ENCODE data around the gene TBCEL. TPM values are rescaled to one million over a fixed set of nuclear protein-coding genes. Genes with fewer than 3 reads are reported as not detected.

Gene TBCEL, protein sequence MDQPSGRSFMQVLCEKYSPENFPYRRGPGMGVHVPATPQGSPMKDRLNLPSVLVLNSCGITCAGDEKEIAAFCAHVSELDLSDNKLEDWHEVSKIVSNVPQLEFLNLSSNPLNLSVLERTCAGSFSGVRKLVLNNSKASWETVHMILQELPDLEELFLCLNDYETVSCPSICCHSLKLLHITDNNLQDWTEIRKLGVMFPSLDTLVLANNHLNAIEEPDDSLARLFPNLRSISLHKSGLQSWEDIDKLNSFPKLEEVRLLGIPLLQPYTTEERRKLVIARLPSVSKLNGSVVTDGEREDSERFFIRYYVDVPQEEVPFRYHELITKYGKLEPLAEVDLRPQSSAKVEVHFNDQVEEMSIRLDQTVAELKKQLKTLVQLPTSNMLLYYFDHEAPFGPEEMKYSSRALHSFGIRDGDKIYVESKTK
- 1 to 10 TPM; 6.6 to 7.2 (median 6.7) TPM for total RNA-seq

DNA sequence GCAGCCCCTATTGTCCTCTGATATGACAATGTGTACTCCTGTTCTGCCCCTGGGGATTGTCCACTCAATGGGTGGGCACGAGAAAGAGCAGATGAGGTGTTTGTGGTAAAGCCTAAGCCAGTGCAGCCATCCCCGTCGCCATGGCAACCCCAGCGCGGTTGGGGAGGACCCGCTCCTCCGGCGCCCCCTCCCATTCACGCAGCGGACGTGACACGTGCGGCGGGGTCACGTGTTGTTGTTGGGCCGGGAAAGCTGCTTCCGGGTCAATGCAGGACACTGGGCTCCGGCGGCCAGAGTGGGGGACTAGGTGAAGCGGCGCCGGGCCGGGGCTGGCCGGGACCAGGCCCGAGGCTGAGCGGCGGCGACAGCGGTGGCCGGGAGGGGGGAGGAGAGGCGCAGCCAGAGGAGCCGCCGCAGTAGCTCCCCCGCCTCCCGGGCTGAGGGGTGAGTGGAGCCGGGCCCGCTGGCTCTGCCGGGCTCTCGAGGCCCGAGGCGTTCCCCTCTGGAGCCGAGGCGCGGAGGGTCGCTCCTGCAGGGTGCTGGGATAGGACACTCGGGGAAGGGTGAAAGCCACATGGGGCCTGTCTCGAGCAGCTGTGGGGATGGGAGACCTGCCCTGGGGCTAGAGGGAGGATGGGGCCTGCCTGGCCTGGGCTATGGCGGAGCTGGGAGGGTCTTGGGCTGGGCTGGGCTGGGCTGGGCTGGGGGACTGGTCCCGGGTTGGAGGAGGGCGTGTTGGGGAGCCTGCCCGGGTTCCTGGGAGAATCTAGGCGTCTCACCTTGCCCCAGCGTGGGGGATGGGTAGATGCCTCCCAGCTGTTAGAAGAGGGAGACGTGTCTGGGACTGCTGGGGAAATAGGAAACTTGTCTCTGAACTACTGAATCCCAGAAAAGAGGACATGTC, at the start of gene TBCEL:
TBCEL (plus strand) TSS at position 255 of the 904 bp plus-strand sequence. CDS start 21,589 bp downstream, outside the sequence.
- DNase-seq (peak; percentile 77), ATAC-seq (peak; percentile 92)
- H3K27me3 Mint-ChIP-seq (ENCODE audit: low read depth): peaks cover 8% of the 10 kb centered on the region
- H3K9me3 Mint-ChIP-seq: no peaks in the 10 kb centered on the region
- peaks cover 23% of the 10 kb centered on the region for H3K4me1 Mint-ChIP-seq (ENCODE audit: low read depth)
- H3K36me3 Mint-ChIP-seq (ENCODE audit: insufficient read depth): no peaks in the 10 kb centered on the region
- peak within 1 kb of the TSS; percentile 89 for H3K4me3 Mint-ChIP-seq

DNA sequence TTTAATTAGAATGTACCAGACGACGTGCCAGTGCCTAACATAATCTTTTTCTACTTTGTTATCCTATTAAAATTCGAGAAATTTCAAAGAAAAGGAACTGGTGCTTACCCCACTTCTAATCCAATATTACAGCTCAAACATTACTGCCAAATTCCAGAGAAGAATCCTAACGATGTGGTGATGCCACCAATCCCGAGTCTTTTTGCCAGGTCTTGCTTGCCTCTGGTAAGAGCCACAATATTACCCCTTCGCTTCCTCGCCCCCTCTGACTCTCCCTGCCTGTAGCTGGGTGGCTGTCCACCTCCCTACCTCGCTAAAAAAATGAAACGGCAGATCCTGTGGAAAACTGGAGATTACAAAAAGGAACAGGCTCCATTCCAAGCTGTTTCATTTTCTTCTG, 49.4 kb upstream of the TBCEL start:
- ATAC-seq (no peak), DNase-seq (no peak)
- H3K4me3 Mint-ChIP-seq: no peak overlapping the region

GRCh38 chr11:120974965-120975364, 48.9 kb upstream of the TBCEL start:
- Mint-ChIP-seq H3K4me3 (no peak overlapping the region), H3K9me3 (no peaks in the 10 kb centered on the region), H3K4me1 (ENCODE audit: low read depth) (no peaks in the 10 kb centered on the region), H3K27me3 (ENCODE audit: low read depth) (peaks cover 34% of the 10 kb centered on the region), H3K36me3 (ENCODE audit: insufficient read depth) (no peaks in the 10 kb centered on the region)
- no peak for ATAC-seq
- DNase-seq: no peak

More for the DNA sequence above, 49.4 kb upstream of the TBCEL start:
- H3K27me3 Mint-ChIP-seq (ENCODE audit: low read depth): peaks cover 34% of the 10 kb centered on the region
- no peaks in the 10 kb centered on the region for H3K4me1 Mint-ChIP-seq (ENCODE audit: low read depth)
- no peaks in the 10 kb centered on the region for H3K9me3 Mint-ChIP-seq
- H3K36me3 Mint-ChIP-seq (ENCODE audit: insufficient read depth): no peaks in the 10 kb centered on the region

DNA sequence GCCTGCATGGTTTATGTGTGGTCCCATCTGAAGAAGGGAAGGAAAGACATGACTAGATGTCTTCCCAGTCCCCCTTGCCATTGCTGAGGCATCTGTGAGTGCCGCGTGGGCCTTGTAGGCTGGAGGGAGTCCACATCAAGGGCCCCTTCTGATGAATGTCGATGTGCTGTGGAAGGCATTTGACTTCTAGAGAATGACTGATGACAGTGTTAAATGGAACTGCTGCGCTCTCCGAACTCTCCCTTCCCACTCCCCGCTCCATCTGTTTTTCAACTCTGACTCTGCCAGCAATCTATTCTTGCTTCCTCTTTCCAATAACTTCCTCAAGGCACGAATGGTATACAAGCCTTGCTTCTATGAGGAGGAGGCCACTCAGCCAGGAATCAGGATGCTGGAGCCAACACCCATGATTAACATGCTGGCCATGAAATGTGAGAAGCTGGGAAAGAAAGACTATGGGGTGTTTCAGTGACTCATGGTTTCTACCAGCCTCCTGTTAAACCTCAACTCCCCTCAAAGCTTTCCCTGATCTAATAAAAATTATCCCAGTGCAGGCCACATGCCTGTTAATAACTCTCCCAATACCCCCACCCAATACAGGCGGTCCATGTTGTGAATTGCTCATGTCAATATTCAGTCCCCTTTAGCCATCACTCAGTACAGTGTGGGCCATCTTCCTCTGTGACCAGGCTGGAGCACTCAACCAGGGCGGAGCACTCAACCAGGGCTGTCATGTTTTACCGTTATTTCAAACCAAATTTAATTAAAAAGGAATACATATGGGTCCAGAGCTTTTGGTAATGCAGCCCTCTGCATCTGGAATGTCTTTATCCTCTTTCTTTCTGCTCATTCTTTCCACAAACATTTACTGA, 46.4 kb upstream of the TBCEL start:
- no peak overlapping the region for H3K4me3 Mint-ChIP-seq
- no peaks in the 10 kb centered on the region for H3K36me3 Mint-ChIP-seq (ENCODE audit: insufficient read depth)
- H3K9me3 Mint-ChIP-seq: no peaks in the 10 kb centered on the region
- no peak for ATAC-seq
- peaks cover 34% of the 10 kb centered on the region for H3K27me3 Mint-ChIP-seq (ENCODE audit: low read depth)
- no peak for DNase-seq
- no peaks in the 10 kb centered on the region for H3K4me1 Mint-ChIP-seq (ENCODE audit: low read depth)

GRCh38 chr11:120978701-120979100, 45.2 kb upstream of the TBCEL start:
- Mint-ChIP-seq H3K4me1 (ENCODE audit: low read depth) (no peaks in the 10 kb centered on the region), H3K27me3 (ENCODE audit: low read depth) (peaks cover 40% of the 10 kb centered on the region), H3K36me3 (ENCODE audit: insufficient read depth) (no peaks in the 10 kb centered on the region), H3K4me3 (no peak overlapping the region), H3K9me3 (no peaks in the 10 kb centered on the region)
- no peak for ATAC-seq
- no peak for DNase-seq

DNA sequence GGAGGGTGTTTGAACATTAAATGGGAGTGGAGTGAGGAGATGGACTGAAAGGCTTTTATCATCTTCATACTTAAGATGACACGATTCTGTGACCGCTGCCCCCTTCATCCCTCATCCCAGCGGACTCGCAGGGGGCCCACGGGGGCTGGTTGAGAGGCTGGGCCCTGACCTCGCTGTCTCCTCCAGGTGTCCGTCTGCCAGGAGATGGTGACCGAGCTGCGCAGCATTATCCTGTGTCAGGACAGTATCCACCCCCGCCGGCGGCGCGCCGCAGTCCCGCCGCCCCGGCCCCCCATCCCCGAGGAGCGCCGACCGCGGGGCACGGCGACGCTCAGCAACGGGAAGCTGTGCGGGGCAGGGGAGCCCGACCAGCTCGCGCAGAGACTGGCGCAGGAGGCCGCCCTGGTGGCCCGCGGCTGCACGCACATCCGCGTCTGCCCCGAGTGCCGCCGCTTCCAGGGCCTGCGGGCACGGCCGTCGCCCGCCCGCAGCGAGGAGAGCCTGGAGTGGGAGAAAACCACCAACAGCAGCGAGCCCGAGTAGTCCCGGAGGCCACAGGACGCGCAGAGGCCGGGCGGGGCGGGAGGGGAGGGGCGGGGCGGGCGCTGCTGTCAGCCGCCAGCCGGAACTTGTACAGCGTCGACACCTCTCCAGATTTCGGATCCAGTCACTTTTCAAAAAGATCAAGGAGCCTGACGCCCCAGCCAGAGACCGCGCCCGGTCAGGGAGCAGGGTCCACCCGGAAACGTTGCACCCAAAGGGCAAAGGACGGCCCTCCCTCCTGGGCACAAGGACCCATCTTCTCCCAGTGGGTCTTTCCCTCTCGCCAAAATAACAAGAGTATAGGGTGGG, 38.0 kb upstream of the TBCEL start:
- Mint-ChIP-seq H3K27me3 (ENCODE audit: low read depth) (peaks cover 20% of the 10 kb centered on the region), H3K36me3 (ENCODE audit: insufficient read depth) (no peaks in the 10 kb centered on the region), H3K9me3 (no peaks in the 10 kb centered on the region), H3K4me1 (ENCODE audit: low read depth) (peaks cover 8% of the 10 kb centered on the region), H3K4me3 (peak overlapping the region; percentile 77)
- DNase-seq: peak; percentile 10
- peak; percentile 91 to 93 for ATAC-seq

GRCh38 chr11:120988603-120989002, 35.3 kb upstream of the TBCEL start:
- Mint-ChIP-seq H3K4me3 (no peak overlapping the region), H3K9me3 (no peaks in the 10 kb centered on the region), H3K4me1 (ENCODE audit: low read depth) (peaks cover 8% of the 10 kb centered on the region), H3K36me3 (ENCODE audit: insufficient read depth) (no peaks in the 10 kb centered on the region), H3K27me3 (ENCODE audit: low read depth) (peaks cover 12% of the 10 kb centered on the region)
- DNase-seq: no peak
- no peak for ATAC-seq

GRCh38 chr11:120991830-120992686, 31.8 kb upstream of the TBCEL start:
- H3K4me1 Mint-ChIP-seq (ENCODE audit: low read depth): no peaks in the 10 kb centered on the region
- no peaks in the 10 kb centered on the region for H3K9me3 Mint-ChIP-seq
- H3K4me3 Mint-ChIP-seq: no peak overlapping the region
- DNase-seq: no peak
- no peak for ATAC-seq
- no peaks in the 10 kb centered on the region for H3K36me3 Mint-ChIP-seq (ENCODE audit: insufficient read depth)
- H3K27me3 Mint-ChIP-seq (ENCODE audit: low read depth): peaks cover 6% of the 10 kb centered on the region

DNA sequence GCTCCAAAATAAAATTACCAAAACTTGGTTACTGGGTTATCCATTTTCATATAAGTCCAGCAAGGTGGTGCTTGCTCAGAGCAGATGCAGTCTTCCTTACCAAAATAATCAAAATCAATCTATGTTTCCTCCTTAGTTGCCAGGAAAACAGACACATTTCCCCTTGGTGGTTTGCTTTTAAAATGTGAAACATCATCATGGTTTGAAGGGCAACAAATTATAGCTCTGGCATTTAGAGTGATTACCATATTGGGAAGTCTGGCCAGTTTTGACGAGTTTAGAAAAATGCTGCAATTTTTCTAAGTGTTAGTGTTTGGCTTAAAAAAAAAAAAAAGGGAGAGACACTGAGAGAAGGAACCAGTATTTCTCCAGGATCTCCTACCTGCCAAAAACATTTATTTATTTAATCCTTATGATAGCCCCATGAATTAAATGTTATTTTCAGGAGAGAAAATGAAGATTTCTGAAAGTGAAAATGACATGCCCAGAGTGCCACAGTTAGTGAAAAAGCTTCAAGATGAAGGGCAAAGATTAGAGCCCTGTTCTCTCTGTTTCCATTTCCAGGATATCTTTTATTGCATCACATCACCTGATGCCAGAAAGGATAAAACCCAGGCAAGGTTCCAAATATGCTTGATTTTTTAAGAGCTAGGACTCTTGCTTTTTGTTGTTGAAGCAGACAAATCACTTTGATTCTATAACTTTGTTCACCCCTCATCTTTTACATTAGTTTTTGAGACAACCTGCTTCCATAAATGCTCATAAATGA, 29.6 kb upstream of the TBCEL start:
- H3K4me3 Mint-ChIP-seq: no peak overlapping the region
- no peaks in the 10 kb centered on the region for H3K4me1 Mint-ChIP-seq (ENCODE audit: low read depth)
- no peak for ATAC-seq
- H3K27me3 Mint-ChIP-seq (ENCODE audit: low read depth): peaks cover 12% of the 10 kb centered on the region
- H3K36me3 Mint-ChIP-seq (ENCODE audit: insufficient read depth): no peaks in the 10 kb centered on the region
- no peaks in the 10 kb centered on the region for H3K9me3 Mint-ChIP-seq
- no peak for DNase-seq

DNA sequence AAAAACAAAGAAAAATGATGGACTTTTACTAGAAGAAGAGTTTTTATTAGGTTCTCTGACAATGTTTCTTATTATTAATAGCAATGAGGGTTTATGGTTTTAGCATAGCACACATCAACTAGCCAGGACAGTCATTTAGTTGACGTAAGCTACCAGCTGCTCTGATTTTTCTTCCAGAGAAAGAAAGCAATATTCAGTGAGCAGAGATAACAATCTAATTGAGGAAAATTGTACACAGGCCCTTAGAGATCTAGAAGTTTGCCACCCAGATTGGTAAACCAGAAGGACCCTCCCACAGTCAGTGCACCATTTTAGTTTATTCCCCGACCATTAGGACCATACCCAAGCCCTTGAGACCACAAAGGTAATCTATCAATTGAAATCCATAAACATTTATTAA, 28.7 kb upstream of the TBCEL start:
- H3K27me3 Mint-ChIP-seq (ENCODE audit: low read depth): peaks cover 16% of the 10 kb centered on the region
- no peaks in the 10 kb centered on the region for H3K36me3 Mint-ChIP-seq (ENCODE audit: insufficient read depth)
- H3K9me3 Mint-ChIP-seq: no peaks in the 10 kb centered on the region
- DNase-seq (no peak), ATAC-seq (no peak)
- no peaks in the 10 kb centered on the region for H3K4me1 Mint-ChIP-seq (ENCODE audit: low read depth)
- H3K4me3 Mint-ChIP-seq: no peak overlapping the region

GRCh38 chr11:120996973-120997372, 26.9 kb upstream of the TBCEL start:
- Mint-ChIP-seq H3K36me3 (ENCODE audit: insufficient read depth) (no peaks in the 10 kb centered on the region), H3K4me3 (no peak overlapping the region), H3K9me3 (no peaks in the 10 kb centered on the region), H3K4me1 (ENCODE audit: low read depth) (no peaks in the 10 kb centered on the region), H3K27me3 (ENCODE audit: low read depth) (peaks cover 17% of the 10 kb centered on the region)
- ATAC-seq (no peak), DNase-seq (no peak)

DNA sequence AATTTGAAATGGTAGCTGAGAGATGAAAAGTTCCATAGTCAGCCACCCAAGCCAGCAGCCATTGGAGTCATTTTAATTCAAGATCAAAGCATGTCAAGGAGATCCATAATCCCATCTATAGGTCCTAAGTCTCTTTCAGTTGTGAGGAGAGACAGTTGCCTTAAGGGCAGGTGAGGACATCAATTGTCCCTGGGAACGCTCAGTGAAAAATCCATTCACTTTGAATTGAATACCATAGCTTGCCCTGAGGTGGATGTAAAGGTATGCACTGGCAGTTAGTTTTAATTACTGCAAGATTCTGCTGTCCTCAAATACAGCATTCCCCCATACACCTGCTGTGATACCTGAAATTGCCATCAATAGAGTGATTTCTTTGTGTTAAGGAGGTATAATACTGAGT, 25.3 kb upstream of the TBCEL start:
- peaks cover 17% of the 10 kb centered on the region for H3K27me3 Mint-ChIP-seq (ENCODE audit: low read depth)
- no peak for DNase-seq
- no peak for ATAC-seq
- no peaks in the 10 kb centered on the region for H3K36me3 Mint-ChIP-seq (ENCODE audit: insufficient read depth)
- H3K4me3 Mint-ChIP-seq: no peak overlapping the region
- no peaks in the 10 kb centered on the region for H3K4me1 Mint-ChIP-seq (ENCODE audit: low read depth)
- no peaks in the 10 kb centered on the region for H3K9me3 Mint-ChIP-seq

All from activated T-cell treated with anti-CD3 and anti-CD28 coated beads, Interleukin-2, amount 50 U/mL, for 4 hours (primary cell).